Fibroblast of villous mesenchyme (primary cell): ENCODE measurements around the gene ATG10. TPM values are rescaled to one million over a fixed set of nuclear protein-coding genes. Genes with fewer than 3 reads are reported as not detected.

Experiments used
- DNase-seq: peaks from one replicate; pipeline ENCODE4 v3.0.0-alpha.2; 2010; ENCODE audit warnings: low read depth
- H3K4me3 ChIP-seq: 2 replicates; pipeline ENCODE4 v1.5.1; 2011; ENCODE audit warnings: low read depth, mild to moderate bottlenecking, low read length
- CTCF ChIP-seq: IDR thresholded peaks from 2 replicates; pipeline ENCODE4 v1.5.1; 2012; ENCODE audit warnings: low read depth, mild to moderate bottlenecking, low read length; ENCODE audit not compliant: insufficient read depth
- total RNA-seq: library from RNA; depleted of rRNA; stranded (reverse); fragments of >200 nt; gene quantifications from 2 replicates; pipeline ENCODE4 v1.2.3, GENCODE V29; 2012

Gene ATG10
- total RNA-seq, 1 donor, result 9.1 TPM

- no peak overlapping the region for H3K4me3 ChIP-seq
- TF ChIP-seq CTCF, result no peak
- no peak for DNase-seq
These were observed 183.5 kb downstream of the ATG10 start for GRCh38 chr5:82155305-82155704.

GRCh38 chr5:82156874-82157273, 185.1 kb downstream of the ATG10 start:
- no peak for DNase-seq
- TF ChIP-seq CTCF, result no peak
- H3K4me3 ChIP-seq, result no peak overlapping the region

GRCh38 chr5:82158755-82159413, 187.1 kb downstream of the ATG10 start:
- peak; percentile 55 for DNase-seq
- no peak overlapping the region for H3K4me3 ChIP-seq
- TF ChIP-seq CTCF, result no peak

GRCh38 chr5:82160948-82161347, 189.1 kb downstream of the ATG10 start:
- no peak overlapping the region for H3K4me3 ChIP-seq
- DNase-seq, result no peak
- no peak for TF ChIP-seq CTCF

GRCh38 chr5:82162573-82162972, 190.8 kb downstream of the ATG10 start:
- DNase-seq, result no peak
- no peak overlapping the region for H3K4me3 ChIP-seq
- TF ChIP-seq CTCF, result no peak

- no peak overlapping the region for H3K4me3 ChIP-seq
- no peak for TF ChIP-seq CTCF
- DNase-seq, result peak; percentile 36
These were observed 191.8 kb downstream of the ATG10 start for GRCh38 chr5:82163452-82164175.
